Stimulated activated CD4-positive, alpha-beta T cell treated with anti-CD3 and anti-CD28 coated beads, Interleukin-2, amount 100 ng/mL, for 48 hours (primary cell): ENCODE data around the gene KCNIP3.
"Not testable (repeated sequence)": the region's sequence is repeated elsewhere in the genome, so short reads cannot be mapped to it uniquely, and the experiment has no call there.

Source experiments
- DNase-seq, 2 donors: peaks; one replicate each; pipeline ENCODE4 v3.0.0-alpha.2; 2020

The KCNIP3 gene

DNA sequence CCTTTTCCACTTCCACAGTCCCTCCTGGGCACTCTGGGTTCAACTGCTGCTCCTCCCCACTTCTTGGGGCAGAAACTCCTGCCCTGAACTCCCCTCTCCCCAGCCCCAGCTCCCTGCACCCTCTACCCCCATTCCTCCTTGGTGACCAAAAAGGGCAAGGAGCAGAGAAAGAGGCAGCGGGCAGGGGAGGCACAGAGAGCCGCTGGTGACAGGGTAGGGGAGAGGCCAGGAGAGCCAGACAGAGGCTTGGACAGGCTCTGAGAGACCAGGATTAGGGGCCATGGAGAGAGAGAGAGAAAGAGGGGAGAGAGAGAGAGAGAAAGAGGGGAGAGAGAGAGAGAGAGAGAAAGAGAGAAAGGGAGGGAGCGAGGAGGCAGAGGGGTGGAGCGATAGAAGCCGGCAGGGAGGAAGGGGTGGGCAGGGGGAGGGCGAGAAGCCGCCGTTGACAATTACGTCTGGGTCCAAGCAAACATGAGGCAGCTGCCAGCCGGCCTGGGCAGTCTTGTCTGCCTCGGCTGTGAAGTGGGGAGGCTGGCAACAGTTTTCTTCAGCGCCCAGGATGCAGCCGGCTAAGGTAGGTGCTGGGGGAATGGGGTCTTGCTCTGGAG, at the start of gene KCNIP3:
Gene KCNIP3 (plus strand): TSS at position 468 of the 608 bp plus-strand sequence. CDS start 92 bp downstream, at position 560.
- DNase-seq = no peak

DNA sequence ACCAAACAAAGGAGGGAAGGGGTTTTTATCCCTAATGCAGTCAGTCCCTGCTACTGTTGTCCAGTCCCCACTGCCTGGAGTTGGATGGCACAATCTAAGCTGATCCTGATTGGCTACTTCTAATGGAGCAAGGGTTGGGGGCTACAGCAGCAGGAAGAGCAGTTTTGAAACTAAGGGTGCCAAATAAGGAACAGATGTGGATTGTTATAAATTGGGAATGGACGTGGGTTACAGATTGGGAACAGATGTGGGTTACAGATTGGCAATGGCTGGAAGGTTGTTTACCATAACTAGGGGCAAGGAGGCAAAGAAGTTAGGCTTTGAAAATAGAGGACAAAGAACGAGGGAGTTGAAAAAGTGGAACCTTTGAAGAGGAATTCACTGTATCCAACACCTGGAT, 38.9 kb upstream of the KCNIP3 start:
- DNase-seq = no peak

DNA sequence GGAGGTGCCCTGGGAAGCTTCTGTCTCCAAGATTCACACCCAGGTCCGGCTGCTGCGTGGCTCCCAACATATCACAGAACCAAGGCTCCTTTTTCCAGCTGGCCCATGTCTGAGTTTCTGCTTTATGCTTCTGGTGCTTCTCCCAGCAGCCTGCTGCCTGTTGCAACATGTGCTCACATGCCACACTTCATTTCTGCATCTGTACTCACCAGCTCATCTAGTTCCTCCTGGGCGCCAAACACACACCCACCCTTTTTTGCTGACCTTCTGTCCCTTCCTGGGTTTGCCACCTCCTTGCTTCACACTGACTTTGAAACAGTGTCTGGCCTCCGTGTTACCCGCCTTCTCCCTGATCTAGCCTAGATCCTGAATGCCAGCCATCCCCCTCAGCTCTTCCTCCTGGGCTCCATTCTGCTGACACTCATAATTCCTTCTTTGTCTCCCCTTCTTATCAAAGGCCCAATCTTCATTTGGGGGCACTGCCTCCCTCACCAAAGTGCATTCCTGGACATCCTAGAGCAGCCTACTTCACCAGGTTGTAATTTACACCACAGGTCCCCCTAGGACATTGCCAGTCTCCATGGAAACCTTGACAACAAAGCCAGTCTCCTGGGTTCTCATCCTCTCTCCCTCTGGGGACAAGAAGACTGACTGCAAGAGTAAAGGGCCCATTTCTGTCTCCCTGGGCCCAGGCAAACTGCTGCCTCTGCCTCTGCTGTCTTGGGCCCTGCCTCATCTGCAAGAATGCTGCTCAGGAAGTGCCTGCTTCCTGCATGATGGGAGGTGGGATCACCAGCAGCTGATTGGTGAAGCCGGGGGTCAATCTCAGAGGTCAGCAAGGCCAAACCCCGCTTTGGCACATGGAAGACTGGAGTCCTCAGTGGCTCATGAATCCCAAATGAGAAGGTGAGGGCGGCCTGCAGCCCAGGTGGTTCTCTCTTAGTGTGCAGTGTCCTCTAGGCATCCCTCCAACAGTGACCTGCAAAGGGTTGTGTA, 36.8 kb upstream of the KCNIP3 start:
- DNase-seq = no peak

DNA sequence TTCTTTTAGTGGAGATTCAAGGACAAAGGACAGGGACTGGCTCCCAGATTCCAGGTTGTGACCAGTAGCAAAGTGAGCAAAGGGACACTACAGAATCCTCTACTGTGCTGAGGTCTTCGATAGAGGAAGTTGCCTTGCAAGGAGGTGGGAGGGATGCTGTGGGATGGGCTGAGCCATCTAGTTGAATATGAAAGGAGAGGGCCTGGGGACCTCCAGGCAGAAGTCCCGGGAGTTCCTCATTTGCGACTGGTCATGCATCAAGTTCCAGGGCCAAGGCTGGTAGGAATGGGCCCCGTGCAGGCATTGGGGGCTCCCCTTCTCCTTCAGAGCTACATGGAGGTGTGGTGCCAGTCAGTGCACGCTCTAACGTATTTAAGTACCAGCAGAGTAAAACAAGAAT, 35.5 kb upstream of the KCNIP3 start:
- no peak for DNase-seq

DNA sequence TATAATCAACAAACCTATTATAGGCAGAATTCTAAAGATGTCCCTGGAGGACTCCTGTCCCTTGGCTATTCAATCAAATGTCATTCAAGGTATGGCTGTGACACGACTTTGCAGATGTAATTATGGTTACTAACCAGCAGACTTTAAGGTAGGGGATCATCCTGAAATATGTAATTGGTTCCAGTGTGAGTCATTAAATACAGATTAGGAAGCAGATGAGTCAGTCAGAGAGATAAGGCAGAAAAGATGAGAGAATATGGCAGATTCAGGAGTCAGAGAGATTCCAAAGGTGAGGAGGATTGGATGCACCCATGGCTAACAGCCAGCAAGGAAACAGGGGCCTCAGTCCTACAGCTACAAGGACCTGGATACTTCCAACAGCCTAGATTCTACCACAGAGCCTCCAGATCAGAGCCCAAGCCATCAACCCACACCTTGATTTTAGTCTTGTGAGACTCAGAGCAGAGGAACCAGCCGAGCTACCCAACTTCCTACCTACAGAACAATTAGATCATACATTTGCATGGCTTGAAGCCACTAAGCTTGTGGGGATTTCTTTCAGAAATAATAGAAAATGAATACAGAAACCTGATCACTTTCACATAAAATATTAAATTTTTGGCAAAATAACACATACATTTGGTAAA, 34.1 kb upstream of the KCNIP3 start:
- no peak for DNase-seq

DNA sequence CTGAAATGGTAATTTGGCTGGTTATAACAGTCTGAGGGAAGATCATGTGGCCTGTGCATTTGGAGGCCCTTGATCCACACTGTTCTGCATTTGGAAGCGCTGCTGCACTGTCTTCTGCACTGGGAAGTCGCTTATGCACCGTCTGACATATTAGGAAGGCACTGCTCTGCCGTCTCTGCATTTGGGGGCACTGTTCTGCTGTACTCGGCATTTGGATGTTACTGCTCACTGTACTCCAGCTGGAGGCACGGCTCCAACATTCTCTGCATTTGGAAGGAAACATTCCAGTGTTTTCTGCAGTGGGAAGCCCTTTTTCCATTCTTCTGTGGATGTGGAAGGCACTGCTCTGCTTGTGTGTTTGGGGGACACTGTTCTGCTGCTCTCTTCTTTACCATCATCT, 32.5 kb upstream of the KCNIP3 start:
- no peak for DNase-seq

DNA sequence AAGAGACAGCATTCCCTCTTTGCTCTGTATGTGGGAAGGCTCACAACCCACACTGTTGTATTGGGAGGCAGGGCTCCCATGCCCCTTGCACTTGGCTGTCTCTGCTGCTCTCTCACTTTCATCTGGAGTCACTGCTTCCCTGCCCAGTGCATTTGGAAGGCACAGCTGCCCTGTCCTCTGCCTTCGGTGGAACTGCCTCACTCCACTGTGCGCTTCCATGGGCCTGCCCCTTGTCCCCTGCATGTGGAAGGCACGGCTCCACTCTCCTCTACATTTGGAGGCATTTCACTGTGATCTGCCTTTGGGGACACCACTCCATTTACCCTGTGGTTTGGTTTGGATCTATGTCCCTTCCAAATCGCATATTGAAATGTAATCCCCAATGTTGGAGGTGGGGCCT, 32.0 kb upstream of the KCNIP3 start:
- DNase-seq = no peak

DNA sequence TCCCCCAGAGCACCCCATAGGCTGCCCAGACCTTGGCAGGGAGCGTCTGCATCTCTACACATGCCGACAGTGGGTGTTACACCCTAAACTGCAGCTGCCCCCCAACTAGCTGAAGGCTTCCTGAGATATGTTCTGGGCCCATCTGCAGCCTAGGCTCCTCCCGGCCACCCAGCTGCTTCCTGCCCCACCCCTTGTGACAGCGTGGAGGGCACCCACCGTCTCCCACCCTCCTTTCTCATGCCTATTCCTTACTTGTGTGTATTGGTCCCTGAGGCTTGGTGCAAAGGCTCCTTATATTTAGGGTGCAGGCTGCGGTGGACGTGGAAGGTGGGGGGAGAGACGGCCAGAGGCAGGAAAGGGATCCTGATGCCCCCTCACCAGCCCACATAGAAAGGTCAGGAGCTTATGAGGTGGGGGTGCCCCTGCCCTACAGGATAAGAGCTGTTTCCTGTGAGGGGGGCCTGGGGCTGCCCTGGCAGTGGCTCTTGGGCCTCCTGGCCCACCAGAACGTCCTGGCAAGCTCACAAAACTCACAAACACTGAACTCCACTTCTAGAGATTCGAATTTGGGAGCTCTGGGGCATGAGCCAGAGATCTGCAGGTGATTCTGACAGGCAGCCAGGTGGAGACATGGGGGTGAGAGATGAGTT, 30.2 kb upstream of the KCNIP3 start:
- DNase-seq = no peak

DNA sequence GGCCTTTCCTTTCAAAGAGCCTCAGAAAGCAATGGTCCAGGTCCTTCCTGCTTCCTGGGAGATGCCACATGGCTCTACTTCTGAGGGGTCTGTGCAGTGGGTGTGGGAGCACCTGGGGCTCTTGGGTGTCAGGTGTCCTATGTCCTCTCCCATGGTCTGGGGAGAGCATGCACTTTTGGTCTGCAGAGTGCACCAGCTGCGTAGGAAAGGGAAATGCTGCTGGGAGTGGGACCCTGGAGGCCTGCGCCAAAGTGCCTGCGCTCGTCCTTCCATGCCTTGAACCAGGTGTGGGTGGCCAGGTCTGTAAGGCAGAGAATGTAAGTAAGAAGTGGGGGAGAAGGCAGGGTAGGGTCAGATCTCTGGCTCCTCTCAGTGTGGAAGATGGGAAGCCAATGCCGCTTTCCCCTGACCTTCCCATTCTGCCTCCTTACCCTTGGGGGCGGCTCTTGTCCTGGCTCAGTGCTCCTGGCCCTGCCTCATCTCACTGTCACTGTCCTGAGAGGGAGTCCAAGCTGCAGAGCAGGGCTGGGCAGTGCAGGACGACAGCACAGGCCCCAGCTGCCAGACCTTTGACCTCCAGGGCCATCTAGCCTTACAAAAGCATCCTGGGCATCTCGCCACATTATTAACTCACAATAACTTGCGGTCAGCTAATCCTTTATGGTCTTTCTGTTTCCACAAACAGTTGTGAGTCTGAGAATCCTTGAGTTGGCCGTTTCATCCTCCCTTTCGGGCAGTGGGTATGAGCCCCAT, 29.5 kb upstream of the KCNIP3 start:
- DNase-seq = no peak

DNA sequence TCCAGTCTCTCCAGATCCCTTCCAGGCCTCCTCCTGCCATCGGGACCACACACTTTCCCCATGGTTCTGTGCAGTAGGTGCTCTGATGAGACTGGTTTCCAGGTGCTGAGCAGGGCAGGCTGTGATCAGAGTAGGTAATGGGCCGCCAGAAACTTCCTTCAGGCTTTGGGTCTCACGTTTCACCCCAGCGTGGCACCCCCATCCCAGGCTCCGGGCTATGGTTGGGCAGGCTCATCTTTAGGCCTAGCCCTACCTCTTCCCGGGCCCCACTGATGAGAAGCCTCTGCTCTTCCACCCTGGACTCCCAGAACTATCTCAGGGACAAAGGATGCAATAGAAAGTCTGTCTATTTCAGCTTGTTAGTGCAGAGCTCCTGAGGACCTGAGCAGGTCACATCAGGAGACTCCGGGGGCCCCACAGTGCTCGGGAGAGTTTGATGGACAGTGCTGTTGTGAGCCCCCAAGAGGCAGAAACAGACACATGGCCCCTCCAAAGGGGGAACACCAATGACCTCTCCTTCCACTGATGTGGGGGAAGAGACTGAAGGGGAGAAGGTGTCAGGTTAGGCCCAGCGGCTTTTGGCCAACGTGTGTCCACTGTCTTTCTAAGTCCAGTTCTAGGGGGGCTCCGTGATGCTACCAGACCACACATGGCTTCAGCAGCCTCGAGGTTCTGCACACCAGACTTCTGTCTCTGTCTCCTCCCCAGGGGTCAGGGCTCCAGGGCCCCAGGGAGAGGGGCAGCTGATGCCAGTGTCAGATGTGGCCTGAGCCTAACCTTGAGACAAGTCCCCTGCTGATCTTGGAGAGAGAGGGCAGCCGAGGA, 28.7 kb upstream of the KCNIP3 start:
- no peak for DNase-seq

DNA sequence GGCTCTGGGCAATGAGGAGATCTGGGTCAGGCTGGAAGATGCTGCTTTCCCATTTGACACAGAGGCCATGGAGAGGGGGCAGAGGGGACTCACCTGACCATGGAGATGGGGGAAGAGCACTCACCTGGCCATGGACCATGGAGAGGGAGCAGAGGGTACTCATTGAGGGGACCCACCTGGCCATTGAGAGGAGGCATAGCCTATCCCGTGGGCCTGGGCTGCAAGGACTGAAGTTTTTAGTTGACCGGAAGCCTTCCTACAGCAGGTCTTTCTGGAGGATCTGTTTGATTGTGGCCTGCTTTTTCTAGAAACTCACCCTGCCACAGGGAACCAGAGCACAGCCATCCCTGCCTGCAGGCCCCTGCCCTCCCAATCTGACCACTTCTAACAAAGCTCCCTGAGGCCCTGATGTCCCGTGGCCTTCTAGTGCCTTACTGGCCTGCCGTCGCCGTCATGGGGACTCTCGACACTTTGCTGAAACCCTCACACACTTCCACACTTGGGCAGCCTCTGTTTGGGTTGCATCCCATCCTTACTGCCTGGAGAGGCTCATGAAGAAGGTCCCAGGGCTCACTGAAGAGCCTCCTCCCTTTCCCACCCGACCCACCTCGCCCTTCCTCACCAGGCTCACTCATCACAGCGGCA, 28.0 kb upstream of the KCNIP3 start:
- DNase-seq = no peak

DNA sequence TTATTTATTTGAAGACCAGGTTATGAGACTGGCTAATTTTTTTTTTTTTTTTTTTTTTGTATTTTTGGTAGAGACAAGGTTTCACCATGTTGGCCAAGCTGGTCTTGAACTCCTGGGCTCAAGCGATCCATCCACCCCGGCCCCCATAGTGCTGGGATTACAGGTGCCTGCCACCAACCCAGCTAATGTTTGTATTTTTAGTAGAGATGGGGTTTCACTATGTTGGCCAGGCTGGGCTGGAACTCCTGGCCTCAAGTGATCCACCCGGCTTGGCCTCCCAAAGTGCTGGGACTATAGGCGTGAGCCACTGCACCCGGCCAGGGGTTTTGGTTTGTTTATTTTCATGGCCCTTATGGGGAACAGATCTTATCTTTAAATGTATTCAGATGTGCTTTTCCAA, 27.4 kb upstream of the KCNIP3 start:
- not testable (repeated sequence) for DNase-seq

DNA sequence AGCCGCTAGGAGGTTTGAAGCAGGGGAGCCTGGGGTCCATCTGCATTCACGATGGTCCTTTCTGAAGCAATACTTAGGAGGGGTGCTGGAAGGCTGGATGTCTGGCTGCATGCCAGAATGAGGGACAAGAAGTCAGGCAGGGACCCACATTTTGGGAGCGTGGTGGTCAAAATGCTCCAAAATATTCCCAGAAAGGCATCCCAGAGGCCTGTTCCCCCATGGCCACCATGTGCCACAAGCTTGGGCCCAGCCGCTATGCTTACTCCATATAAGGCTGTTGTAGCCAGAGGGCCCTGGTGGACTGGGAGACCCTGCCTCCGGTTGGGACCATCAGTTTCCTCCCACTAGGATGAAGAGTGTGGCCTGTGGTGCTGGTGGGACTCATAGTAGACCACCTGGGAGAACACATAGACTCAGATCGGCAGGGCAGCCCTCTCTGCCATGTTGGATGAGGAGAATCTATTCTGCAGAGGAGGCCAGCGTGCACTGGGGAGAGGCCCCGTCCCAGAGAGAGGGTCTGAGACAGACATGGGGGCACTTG, 26.5 kb upstream of the KCNIP3 start:
- DNase-seq = no peak

DNA sequence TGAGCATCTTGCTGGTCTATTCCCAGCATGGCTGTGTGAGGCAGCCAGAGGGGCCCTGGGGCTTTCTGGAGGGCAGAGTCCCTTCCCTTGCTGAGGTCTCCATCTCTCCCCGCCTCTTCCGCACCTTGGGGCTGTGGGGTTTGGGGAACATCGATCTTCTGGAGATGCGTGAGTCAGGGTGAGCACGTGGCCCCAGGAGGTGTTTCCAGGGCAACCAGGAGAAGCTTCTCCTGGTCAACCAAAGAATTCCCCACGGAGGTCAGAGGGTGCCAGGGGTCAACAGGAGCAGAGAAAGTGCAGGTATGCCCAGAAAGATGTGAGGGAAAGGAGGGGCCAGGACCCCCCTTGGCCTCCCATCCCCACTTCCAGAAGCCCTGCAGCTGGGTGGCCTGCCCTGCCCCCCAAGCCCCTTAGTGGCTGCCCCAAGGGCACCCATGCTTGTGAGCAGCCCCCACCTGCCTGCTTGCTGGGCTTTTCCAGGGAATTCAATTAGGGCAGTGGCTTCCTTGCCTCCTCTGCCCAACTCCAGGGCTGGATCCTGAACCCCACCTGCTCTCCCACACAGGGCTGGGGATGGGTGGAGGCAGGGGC, 25.7 kb upstream of the KCNIP3 start:
- no peak for DNase-seq

DNA sequence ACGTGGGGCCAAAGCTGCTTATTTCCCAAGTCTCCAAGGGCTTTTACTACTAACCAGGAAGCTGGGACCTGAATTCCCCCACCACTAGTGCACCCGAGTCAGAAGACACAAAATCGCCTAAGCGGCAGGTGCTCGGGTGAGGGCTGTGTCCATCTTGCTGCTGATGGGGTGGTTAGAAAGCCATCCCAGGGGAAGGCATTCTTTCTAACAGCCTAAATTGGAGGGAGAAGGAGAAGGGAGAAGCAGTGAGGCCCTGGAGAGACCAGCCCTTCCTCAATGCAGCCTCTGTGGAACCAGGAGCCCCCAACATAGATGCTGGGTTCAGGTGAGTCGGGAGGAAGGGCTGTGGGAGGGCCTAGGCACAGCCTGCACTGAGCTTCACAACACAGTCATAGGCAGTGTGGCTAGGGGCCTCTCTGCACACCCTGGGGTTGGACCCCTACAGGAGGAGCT, 24.8 kb upstream of the KCNIP3 start:
- no peak for DNase-seq

DNA sequence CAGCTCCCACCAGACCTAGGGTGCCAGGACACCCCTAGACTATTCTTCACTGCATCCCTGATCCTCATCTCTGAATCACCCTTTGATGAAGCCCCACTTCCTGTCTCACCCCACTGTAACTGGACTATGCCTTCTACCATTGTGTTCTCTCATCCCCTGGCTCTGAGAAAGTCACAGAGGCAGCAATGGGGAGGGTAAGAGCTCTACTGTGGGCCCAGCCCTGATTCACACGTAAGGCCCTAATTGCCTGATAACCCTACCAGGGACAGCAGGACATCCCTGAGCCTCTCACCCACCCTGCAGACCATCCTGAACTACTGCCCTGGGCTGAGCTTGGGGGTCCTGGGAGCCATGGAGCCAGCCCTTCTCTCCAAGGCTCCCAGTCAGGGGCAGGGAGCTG, 24.4 kb upstream of the KCNIP3 start:
- DNase-seq = no peak

DNA sequence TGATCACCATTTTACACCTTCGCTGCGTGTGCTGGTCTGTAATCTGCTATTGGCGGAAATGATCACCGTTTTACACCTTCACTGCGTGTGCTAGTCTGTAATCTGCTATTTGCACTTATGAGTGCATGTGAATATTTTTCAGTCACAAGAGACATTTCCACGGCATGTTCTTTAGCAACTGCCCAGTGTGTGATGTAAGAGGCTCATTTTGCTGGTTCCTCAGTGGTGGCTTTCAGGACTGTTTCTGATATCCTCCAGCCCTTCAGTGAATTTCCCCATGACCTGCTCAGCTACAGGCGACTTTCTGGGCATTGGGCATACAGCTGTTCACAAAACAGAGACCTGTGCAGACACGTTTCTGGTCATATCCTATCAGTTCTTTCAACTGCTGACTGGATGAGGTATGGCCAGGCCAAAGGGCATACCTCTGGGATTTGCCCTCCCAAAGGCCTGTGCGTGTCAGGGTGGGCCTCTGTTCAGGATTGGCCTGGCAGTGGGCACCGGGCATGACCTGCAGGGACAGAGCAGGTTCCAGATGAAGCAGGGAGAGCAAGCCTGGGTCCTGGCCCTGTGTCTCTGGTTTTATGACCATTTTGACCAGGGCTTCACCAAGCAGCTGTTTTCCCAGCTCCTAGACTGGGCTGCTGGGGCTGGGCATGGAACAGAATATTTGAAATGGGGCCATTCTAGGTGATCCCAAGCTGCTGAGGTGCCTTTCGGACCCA, 23.4 kb upstream of the KCNIP3 start:
- no peak for DNase-seq

DNA sequence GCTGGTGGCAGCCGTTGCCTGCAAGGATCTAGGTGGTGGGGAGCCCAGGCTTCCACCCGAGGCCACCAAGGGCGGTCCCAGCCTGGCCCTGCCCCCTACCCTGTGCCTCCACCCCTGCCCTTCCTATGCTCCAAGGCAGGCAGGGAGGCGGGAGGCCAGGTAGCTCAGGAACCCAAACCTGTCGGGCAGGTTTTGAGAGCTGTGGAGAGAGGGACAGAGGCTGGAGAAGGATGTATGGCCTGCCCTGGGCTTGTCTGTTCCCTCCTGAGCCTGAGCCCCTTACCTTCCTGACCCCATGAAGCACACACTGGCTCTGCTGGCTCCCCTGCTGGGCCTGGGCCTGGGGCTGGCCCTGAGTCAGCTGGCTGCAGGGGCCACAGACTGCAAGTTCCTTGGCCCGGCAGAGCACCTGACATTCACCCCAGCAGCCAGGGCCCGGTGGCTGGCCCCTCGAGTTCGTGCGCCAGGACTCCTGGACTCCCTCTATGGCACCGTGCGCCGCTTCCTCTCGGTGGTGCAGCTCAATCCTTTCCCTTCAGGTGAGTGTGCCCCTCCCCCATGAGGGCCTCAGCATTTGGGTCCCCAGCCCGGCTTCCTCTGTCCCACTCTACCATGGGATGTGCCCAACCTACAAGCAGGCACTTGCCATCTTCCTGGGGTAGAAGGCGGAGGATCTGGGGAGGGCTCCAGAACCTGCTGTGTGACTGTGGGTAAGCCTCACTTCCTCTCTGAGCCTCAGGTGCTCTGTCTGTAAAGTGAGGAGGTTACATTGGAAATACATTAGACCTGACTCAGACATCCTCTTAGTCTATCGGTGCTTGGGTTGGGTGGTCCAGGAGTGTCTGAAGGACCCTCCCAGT, 22.6 kb upstream of the KCNIP3 start, which contains the start of gene PROM2:
Gene PROM2 (plus strand): TSS at position 159 of the 860 bp plus-strand sequence. CDS start 137 bp downstream, at position 296.
- no peak for DNase-seq
